GM21526 (cell line): ENCODE results near the gene IRAK4.

Experiments used
- ATAC-seq: cut with Tn5 transposase; IDR thresholded peaks from one replicate; pipeline ENCODE4 v1.9.1; 2021; ENCODE audit warnings: moderate library complexity; ENCODE audit not compliant: unreplicated experiment, low FRiP score

The IRAK4 gene

DNA sequence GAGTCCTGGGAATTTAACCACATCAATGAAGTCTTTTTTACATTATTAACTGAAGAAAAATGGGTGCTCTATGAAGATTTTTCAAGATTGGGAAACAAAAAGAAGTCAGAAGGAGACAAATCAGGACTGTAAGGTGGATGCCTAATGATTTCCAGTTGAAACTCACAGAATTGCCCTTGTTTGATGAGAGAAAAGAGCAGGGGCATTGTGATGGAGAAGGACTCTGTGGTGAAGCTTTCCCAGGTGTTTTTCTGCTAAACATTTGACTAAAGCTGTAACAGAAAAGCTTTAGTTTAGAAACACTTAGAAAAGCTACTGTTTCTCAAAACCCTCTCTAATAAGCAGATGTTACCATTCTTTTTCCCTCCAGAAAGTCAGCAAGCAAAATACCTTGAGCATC, 5.8 kb downstream of the IRAK4 start:
- no peak for ATAC-seq

DNA sequence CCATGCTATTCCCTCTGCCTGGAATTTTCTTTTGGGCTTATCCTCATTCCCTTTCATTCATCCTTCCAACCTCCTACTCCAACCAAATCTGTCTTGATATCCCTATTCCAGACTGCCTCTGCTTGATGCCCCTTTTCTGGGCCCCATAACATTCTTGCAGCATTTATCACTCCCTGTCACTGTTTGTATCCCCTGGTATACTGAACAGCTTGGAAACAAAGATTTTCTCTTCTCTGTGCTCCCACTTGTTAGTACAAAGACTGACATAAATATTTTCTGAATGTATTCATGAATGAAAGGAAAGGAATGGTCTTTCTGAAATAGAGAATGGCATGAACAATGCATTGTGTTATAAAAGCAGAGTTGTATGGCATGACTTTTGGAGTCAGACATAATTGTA, 7.5 kb downstream of the IRAK4 start:
- no peak for ATAC-seq

DNA sequence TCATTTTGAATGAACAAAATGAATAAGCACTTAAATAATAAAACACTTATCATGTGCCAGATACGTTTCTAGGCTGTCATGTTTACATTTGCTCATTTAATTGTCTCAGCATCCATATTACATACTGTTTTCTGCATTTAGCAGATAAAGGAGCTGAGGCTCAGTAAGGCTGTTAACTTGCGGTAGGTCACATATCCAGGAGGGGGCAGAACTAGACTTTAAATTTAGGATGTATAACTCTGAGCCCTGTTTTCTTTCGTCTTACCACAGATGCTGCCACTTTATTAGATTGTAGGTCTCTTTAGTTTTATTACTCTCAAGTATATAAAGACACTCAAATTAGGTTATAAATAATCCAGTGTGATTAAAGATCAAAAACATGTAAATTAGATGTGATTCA, 17.7 kb downstream of the IRAK4 start:
- no peak for ATAC-seq

DNA sequence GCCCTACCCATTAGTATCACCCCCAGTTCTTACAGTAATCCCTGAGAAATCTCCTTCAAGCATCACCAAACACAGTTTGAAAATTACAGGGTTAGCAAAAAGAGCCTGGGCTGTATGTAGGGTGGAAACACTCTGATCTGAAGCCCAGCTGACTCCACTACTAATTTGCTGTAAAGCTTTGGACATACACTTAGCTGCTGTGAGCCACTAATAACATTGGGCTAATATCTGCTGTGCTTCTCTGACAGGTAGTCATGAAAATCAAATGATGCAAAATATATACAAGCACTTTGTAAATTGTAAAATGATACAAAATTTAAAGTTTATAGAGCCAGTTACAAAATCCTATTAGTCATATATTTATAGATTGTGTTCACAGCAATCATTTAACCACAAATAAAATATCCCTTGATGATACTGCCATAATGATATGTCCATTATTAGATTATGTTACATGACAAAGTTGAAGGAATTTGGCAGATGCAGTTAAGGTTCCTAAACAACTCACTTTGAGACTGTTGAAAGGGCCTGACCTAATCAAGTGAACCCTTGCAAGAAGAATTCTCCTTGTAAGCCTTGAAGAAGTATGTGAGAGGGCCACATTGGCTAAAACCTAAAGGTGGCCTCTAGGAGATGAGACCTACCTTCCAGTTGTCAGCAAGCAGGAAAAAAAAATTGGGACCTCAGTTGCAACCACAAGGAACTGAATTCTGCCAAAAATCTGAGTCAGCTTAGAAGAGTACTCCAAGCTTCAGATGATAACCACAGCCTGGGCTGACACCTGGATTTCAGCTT, 28.3 kb downstream of the IRAK4 start:
- ATAC-seq = no peak

DNA sequence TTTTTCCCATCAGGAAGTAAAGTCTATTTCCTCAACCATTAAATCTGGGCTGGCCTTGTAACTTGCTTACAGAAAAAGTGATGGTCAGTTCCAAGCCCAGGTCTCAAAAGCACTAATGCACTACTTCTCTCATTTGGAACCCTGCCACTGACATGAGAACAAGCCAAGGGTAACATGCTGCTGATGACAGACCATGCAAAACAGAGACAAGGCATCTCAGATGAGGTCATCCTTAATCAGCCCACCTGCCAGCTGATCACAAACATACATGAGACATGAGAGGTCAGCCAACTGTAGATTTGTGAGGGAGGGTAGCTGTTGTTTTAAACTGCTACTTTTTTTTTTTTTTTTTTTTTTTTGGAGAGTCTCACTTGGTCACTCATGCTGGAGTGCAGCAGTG, 31.2 kb downstream of the IRAK4 start:
- ATAC-seq = no peak

DNA sequence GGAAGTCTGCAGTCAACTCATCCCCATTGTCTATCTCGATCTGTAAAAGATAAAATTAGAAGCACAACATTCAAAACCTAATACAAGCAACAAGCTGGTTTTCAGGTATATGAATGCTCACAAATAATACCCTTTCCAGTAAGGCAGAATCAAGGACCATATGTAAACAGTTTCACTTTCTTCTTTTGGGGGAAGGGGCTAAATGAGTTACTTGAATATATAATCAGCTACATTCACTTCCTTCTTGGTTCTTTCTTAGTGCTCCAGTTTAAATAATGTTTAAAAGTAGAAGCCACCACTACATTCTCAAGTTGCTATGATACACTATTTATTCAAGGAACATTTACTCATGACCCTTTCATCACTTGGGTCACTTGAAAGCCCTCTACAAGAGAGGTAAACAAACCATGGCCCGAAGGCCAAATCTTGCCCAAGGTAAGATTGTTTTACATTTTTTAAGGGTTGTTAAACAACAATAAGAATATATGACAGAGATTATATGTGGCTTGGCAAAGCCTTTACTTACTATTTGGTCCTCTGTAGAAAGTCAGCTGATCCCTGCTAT, 37.0 kb downstream of the IRAK4 start:
- no peak for ATAC-seq

DNA sequence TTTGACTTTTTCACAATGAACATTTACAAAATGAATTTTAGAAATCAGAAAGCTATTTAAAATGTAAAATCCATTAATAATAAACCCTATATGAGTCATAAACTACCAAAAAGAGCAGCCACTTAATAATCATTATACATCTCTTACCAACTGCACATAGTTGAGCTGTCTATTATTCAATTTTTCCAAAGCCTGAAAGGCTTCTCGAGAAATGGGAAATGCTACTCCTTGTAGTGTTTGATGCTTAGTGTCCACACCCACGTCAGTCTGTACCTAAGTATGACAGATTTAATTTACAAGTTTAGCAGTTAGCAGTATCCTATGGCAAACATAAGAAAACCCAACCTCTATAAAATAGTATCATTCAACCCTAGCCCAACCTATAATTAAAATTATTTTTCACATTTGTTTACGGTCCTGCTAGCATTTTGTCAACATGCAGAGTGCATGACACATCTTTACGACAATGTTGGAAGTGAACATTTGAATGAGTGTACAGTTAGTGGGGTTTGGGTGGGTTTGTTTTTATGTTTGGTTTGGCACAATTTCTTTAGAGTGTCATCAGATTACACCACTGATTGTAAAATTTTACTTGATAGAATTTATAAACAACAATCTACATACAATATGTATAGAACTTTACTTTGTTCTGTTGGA, 38.9 kb downstream of the IRAK4 start:
- no peak for ATAC-seq

DNA sequence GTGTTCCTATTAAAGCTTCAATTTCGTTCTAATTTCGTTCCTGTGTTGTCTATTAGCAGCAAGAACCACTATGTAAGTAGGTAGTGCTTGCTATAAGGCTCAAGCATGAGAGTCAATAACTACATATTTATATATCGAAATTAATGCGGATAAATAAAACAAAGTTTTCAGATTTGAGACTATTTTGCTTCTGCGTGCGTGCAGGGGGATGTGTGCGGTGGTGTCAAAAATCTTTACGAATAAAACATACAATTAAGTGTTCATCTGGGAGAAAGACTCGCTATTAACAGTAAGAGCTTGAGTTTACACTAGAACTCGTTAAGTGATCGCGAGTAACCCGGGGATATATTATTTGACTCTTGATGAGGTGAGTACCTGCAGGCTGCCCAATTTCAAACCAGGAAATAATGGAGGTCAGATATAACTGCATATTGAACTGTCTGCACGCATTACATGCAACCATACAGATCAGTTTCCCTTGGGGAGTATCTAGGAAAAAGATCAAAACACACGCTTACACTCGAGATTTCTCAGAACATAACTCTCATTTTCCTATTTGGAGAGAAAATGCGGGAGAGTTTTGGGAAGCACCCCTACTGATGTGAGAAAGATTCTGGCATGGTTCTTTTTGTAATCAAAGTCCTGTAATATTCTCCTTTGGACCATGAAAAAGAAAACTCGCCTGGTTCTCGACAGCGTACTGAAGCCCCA, 46.6 kb downstream of the IRAK4 start:
- ATAC-seq = no peak

DNA sequence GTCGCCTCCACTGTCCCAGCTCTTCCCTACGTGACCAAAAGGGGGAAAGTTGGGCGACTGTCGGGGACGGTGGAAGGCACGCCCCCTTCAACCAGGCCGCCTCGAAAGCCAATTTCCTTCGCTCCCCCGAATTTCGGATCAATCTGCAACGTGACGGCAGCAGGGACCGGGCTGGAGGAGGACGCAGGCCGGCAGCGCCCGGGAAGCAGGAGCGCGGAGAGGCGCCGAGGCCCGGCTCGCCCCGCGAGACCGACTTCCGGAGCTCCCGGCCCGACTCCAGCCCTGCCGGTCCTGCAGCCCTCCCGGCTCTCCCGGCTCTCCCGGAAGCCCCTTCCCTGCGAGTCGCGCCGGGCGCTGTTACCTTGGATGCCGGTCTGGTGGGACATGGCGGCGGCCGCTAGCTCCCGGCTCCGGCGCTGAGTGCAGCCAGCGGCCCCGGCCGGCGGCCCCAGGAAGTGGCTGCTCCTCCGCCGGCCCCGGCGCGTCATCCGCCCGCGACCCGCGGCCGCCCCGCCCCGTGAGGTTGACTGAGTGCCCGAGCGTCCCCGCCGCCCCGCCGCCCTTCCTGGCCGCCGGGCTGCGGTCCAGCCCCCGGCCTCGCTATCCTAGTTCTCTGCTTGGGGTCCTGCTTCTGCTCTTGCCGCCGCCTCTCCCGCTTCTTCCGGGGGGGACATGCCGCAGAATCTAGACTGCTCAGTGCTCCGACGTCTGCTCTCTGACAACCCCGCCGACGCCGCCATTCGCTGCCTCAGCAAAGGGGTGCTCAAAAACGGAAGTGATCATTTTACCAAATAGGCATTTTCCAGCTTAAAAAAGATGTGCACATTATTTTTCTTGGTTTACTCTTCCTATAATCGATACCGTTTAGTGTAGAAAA, 47.3 kb downstream of the IRAK4 start, which contains the start of gene TWF1:
TWF1 (minus strand) TSS at position 458 of the 877 bp plus-strand sequence; CDS start at position 386, 72 bp downstream.
- peak; percentile 91 for ATAC-seq

DNA sequence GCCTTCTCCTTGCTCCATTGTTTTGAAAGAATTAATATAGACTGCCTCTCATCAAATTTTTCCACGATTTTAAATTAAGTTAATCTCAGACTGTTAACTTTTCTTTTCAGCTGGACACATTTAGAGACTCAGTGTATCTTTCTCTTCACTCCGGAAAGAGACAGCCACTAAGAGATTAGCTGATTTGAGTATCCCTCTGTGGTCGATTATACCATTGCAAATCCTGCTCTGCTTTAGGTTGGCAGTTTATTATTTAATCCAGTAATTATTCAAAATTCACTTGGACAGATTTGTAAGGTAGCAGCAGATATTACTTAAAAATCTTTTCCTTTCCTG, 48.0 kb downstream of the IRAK4 start:
- no peak for ATAC-seq

DNA sequence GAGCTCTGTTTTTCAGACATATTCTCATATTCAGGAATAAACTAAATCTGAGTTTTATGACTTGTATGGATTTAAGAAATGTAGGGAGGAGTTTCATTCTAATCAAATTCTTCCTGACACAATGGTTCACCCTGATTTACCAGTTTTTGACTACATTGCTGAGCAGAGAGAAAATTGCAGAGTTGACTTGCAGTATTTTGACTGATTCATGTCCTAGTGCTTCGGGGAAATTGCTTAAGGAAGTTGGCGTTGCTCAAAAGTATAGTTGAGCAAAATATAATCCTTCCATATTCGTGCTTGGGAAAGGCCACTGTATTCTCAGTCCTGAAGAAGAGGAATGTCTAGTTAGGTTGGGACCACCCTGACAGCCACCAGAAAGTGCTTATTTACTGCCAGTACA, 48.6 kb downstream of the IRAK4 start:
- no peak for ATAC-seq

DNA sequence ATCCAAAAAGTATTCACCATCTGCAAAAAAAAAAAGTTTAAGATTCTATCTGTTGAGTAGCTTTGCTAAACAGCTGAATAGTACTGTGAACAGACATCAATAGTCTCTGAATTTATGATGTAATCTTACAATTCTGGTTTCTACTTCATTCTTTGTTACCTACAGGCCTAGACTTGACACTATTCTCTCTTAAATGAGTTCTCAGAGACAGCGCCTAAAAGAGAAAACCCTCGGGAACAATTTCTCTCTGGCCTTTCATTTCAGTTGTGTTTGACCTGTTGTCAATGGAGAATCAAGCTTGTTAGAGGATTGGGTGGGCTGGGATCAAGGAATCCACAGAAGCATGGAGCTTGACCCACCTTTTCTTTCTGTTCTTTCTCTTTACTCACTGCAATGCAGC, 53.3 kb downstream of the IRAK4 start:
- no peak for ATAC-seq

DNA sequence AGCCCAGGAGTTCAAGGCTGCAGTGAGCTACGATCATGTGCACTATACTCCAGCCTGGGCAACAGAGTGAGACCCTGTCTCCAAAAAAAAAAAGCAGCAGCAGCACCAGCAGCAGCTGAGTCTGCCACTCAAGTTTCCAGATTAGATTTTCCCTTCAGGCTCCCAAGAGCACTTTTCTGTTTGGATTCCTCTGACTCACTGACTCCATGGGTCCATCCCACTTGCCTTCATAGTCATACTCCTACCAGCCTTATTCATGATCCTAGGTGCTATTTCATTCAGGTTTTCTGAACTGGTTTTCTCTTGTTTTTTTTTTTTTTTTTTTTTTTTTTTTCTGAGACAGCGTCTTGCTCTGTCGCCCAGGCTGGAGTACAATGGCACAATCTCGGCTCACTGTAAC, 54.2 kb downstream of the IRAK4 start:
- no peak for ATAC-seq

DNA sequence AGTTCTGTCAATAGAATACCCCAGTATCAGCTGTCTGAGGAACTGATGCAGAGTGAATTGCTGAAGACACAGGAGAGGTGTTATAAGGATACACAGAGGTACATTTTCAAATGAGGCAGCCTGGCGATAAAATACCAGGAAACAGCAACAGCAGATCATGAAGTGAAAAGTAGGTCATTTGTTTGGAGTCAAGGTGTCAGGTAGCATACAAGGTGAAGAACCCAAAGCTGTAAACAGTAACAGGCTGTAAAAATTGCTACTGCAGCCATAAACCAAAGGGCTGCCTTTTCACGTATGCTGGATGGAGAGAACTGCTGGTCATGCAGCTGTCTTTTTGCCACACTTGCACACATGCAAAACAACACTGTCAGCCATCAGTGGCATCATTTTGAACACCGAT, 56.7 kb downstream of the IRAK4 start:
- no peak for ATAC-seq

DNA sequence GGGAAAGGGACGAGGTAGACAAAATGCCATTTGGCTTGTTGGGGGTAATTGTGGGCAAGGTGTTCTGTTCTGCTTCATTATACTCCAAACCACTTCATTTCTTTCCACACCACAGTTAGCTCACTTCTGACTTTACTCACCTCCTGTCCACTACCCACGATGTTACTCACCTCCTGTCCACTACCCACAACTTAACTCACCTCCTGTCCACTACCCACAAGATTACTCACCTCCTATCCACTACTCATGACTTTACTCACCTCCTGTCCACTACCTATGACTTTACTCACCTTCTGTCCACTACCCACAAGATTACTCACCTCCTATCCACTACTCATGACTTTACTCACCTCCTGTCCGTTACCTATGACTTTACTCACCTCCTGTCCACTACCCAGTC, 57.4 kb downstream of the IRAK4 start:
- ATAC-seq = no peak

DNA sequence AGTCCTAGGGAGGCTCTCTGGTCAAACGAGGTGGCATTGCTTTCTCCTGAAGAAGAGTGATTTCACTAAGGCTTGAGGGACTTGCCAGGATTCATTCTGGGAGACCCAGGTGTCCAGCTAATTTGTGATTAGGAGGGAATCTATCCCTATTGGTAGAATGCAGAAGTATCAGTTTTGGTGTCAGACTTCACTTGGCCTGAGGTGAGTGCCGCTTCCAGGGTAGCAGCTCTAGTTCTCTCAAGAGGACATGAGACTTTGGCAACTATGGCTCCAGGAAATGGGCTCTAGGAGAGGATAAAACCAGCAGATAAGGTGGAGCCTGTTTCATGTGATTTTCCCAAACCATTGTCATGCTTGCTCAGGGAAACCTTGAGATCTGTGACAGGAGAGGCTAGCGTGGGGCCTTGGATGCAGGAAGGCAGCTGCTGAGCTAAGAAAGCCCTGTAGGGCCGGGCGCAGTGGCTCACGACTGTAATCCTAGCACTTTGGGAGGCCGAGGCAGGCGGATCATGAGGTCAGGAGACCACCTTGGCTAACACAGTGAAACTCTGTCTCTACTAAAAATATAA, 65.5 kb downstream of the IRAK4 start:
- ATAC-seq = no peak

DNA sequence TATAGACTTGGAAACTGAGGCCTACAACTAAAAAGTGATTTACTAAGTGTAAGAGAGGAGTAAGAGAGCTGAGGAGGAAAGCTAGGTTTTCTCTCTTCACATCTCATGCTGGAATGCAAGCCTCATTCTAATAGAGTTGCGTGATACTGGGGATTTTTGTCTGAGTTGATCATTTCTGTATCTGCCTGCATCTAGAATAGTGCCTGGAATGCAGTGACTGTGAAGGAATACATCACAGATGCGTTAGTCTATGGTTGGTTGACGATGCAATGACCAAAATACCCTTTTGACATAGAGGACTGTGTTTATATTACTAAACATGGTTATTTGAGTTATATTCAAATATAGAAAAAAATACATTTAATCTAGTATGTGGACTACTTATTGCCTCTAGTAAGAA, 67.9 kb downstream of the IRAK4 start:
- no peak for ATAC-seq

DNA sequence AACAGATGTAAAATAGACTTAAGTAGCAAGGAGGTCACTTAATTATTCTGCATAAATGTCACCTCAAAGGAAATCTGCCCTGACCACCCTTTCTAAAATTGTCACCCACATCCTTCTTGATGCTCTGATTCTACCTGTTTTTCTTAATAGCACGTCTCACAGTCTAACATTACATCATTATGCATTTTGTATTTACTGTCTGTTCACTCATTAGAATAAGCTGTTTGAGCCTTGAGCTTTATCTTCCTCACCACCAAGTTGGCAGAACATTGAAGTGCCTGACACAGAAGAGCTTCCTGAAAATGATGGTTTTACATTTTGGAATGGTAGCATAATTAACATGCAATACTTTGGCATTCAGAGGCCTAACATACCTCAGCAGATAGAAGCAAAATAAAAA, 68.3 kb downstream of the IRAK4 start:
- ATAC-seq = no peak

DNA sequence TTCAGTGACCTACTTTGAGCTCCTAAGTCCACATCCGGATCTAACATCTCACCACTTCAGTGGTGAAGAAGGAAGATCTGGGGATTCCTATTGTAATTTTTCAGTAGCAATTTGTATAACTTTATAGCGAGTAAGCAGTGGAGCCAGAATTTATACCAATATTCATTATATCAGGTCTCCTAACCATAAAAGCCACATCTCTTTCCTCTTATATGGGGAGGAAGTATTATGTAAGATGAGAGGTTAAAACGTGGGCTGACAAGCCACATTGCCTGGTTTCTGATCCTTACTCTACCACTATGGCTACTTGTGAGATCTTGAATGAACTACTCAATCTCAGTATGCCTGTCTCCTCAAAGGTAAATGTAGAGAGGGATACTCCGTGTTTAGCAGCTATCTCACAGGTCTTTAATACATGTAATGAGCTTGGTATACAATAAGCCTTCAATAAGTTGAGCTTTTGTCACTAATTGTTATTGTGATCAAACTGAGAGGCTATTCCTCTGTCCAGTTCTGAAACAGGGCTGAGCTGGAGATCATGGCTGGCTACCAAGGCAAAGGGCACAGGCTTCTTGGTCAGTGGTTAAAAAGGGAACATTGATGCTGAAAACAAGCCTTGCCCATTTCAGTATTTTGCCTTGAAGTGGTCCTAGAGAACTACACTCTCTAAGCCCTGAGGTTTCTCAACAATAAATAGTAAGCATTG, 73.9 kb downstream of the IRAK4 start:
- ATAC-seq = no peak

DNA sequence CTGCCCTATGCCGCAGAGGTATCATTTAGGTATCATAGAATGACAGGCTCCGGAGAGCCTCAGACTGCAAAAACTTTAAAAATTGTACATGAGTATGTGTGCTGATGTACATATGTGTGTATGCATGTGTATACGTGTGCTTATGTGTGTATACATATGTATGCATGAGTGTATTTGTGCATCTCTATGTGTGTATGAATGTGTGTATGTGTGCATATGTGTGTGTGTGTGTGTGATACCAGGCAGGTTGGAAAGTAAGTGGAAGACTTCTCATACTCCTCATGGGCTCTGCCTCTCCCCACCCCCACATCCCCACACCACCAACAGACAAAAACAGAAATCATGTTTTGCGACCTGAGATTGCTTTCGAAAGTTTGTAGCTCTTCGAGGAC, 76.5 kb downstream of the IRAK4 start:
- peak; percentile 14 for ATAC-seq
